Transverse colon (tissue), 4 donors: ENCODE measurements around the gene RNF214. TPM values are rescaled to one million over a fixed set of nuclear protein-coding genes. Genes with fewer than 3 reads are reported as not detected.
"Not testable (repeated sequence)": the region's sequence is repeated elsewhere in the genome, so short reads cannot be mapped to it uniquely, and the experiment has no call there.

Source experiments
- DNase-seq: peaks from one replicate; pipeline ENCODE4 v3.0.0-alpha.2; 2019
- H3K27ac ChIP-seq, 4 donors: fragments of 200-600 bp; sonication (generic); 2 replicates each; pipeline ENCODE4 v1.5.1; 2016 to 2018; ENCODE audit warnings: inconsistent platforms in 4 of 4
- H3K27me3 ChIP-seq: fragments of 200-600 bp; sonication (generic); 2 replicates; pipeline ENCODE4 v1.5.1; 2017; ENCODE audit warnings: inconsistent platforms
- H3K36me3 ChIP-seq, 4 donors: fragments of 200-600 bp; sonication (generic); 2 replicates each; pipeline ENCODE4 v1.5.1; 2017 to 2019; ENCODE audit warnings: inconsistent platforms in 4 of 4
- H3K4me1 ChIP-seq, 4 donors: fragments of 200-600 bp; sonication (generic); 2 replicates each; pipeline ENCODE4 v1.5.1; 2017 to 2020; ENCODE audit warnings: inconsistent platforms in 4 of 4
- H3K4me3 ChIP-seq, 4 donors: fragments of 200-600 bp; sonication (generic); 1 replicate in 1 of 4; 2 replicates in 3 of 4; pipeline versions ENCODE4 v1.5.1 to v1.6.1; 2017 to 2019; ENCODE audit warnings: inconsistent platforms in 4 of 4
- H3K9me3 ChIP-seq, 2 donors: fragments of 200-600 bp; sonication (generic); 2 replicates each; pipeline ENCODE4 v1.5.1; 2017 to 2019; ENCODE audit warnings: inconsistent platforms in 2 of 2
- CTCF ChIP-seq, 5 experiments: fragments of 200-600 bp in 3 of 5; fragments of 450-650 bp in 2 of 5; sonication (generic) in 3 of 5; IDR thresholded peaks; 1 replicate in 2 of 5; 2 replicates in 3 of 5; pipeline ENCODE4 v1.5.1; 2016 to 2017; ENCODE audit warnings: antibody characterized with exemption in 5 of 5, inconsistent platforms in 3 of 5, mild to moderate bottlenecking in 2 of 5, moderate library complexity in 1 of 5
- EP300 ChIP-seq: sonication (generic); formaldehyde crosslinking; IDR thresholded peaks from one replicate; pipeline ENCODE4 v1.6.1; 2017; ENCODE audit warnings: antibody characterized with exemption, low read depth
- POLR2A ChIP-seq: fragments of 450-650 bp; IDR thresholded peaks from one replicate; pipeline ENCODE4 v1.6.1; 2016; ENCODE audit warnings: antibody characterized with exemption, mild to moderate bottlenecking, moderate library complexity
- POLR2AphosphoS5 ChIP-seq, 3 donors: sonication (generic); formaldehyde crosslinking; IDR thresholded peaks; one replicate each; pipeline ENCODE4 v1.6.1; 2016; ENCODE audit warnings: antibody characterized with exemption in 3 of 3
- WGBS, 2 donors: methylation state at CpG; one replicate each; pipeline ENCODE4 v1.1.5; 2018; ENCODE audit warnings: low coverage in 1 of 2; 5-methylcytosine and 5-hydroxymethylcytosine counted together
- in situ Hi-C, 4 donors: fragments of 200-750 bp; cut with MboI; loops; one replicate each; pipeline versions ENCODE4 v1.15.0 to v1.15.1; 2017; ENCODE audit warnings: low sequenced_read_pairs in 3 of 4, low pct_ligation_motif_present in 1 of 4, low pct_unique_long_range_greater_than_20kb in 1 of 4
- intact Hi-C: fragments of 100-400 bp; cut with DNase I; formaldehyde crosslinking; loops from one replicate; pipeline ENCODE4 v1.15.1; 2023; ENCODE audit warnings: low total_unique reads
- total RNA-seq, 4 donors: library from RNA; depleted of rRNA; stranded (reverse); fragments of >200 nt; gene quantifications; one replicate each; pipeline ENCODE4 v1.1.0, GENCODE V29; 2016

The RNF214 gene
- total RNA-seq = 100 to 1,000 TPM in 1 of 4 donors, 10 to 100 TPM in 3; 11.1 to 139 (median 14.5) TPM

- peak in 2 of 3 donors; percentile 58 to 76 for TF ChIP-seq POLR2AphosphoS5 (IDR thresholded peaks at IDR 0.05)
- TF ChIP-seq CTCF (IDR thresholded peaks at IDR 0.05) = peak; percentile 83 to 96 (median 91)
- no peak for TF ChIP-seq EP300
- TF ChIP-seq POLR2A = peak; percentile 83
- in situ Hi-C loops (no loop called here), intact Hi-C loops (no loop called here)
- Histone ChIP-seq H3K9me3 (no peaks in the 10 kb centered on the region), H3K27ac (peak within 1 kb of the TSS; percentile 96 to 99 (median 98)), H3K4me1 (peaks cover 9 to 39% (median 30%) of the 10 kb centered on the region in 4 donors), H3K27me3 (no peaks in the 10 kb centered on the region), H3K4me3 (peak within 1 kb of the TSS; percentile 79 to 99 (median 86)), H3K36me3 (peaks cover 0 to 24% (median 8%) of the 10 kb centered on the region in 4 donors)
- 0% methylated on average over 44 of the region's 94 CpGs; no CpG with 5 or more reads in 1 of the 2 donors for WGBS, 2 donors
- peak; percentile 84 for DNase-seq
These were observed at the start of gene RNF214 for GRCh38 chr11:117232092-117232878. Gene RNF214, plus strand, starts transcription at chr11:117232671. Its CDS starts 1,602 bp downstream, at chr11:117234273.

GRCh38 chr11:117183178-117183577 lies 49.3 kb upstream of the RNF214 start:
- H3K36me3 ChIP-seq = peaks cover 0 to 13% (median 0%) of the 10 kb centered on the region in 4 donors
- H3K27me3 ChIP-seq, H3K27ac ChIP-seq, DNase-seq, H3K9me3 ChIP-seq, H3K4me3 ChIP-seq: not testable (repeated sequence)
- 82 to 88% methylated on average over 2 to 13 of the region's 13 CpGs for WGBS, 2 donors
- intact Hi-C loops = loop anchor here (5.0 kb wide), 1 partner anchor 44 kb away; no protein-coding TSS in a partner anchor
- in situ Hi-C loops = loop anchor here in 1 of 4 donors (5.0 kb wide), 1 partner anchor 44 kb away; no protein-coding TSS in a partner anchor
- H3K4me1 ChIP-seq = peaks cover 12 to 45% (median 20%) of the 10 kb centered on the region in 4 donors

- H3K9me3 ChIP-seq = no peaks in the 10 kb centered on the region
- intact Hi-C loops = loop anchor here (5.0 kb wide), 1 partner anchor 43 kb away; no protein-coding TSS in a partner anchor
- 75 to 78% methylated on average over 6 to 11 of the region's 11 CpGs for WGBS, 2 donors
- in situ Hi-C loops = loop anchor here in 1 of 4 donors (5.0 kb wide), 1 partner anchor 43 kb away; no protein-coding TSS in a partner anchor
- no peaks in the 10 kb centered on the region for H3K27me3 ChIP-seq
- peaks cover 12 to 42% (median 18%) of the 10 kb centered on the region in 4 donors for H3K4me1 ChIP-seq
- peak overlapping the region in 2 of 4 donors; percentile 0 to 59 for H3K27ac ChIP-seq
- H3K36me3 ChIP-seq = peaks cover 0 to 16% (median 3%) of the 10 kb centered on the region in 4 donors
- H3K4me3 ChIP-seq = no peak overlapping the region
- no peak for DNase-seq
- no peak for TF ChIP-seq POLR2AphosphoS5 (IDR thresholded peaks at IDR 0.05)
- no peak for TF ChIP-seq EP300
- TF ChIP-seq CTCF (IDR thresholded peaks at IDR 0.05) = no peak
- TF ChIP-seq POLR2A = no peak
These were observed 48.6 kb upstream of the RNF214 start for GRCh38 chr11:117183724-117184349.

GRCh38 chr11:117185736-117186430 lies 46.6 kb upstream of the RNF214 start:
- no peak overlapping the region for H3K4me3 ChIP-seq
- no peaks in the 10 kb centered on the region for H3K9me3 ChIP-seq
- H3K27ac ChIP-seq = peak overlapping the region; percentile 47 to 59 (median 52)
- H3K4me1 ChIP-seq = peaks cover 3 to 26% (median 7%) of the 10 kb centered on the region in 4 donors
- TF ChIP-seq CTCF (IDR thresholded peaks at IDR 0.05) (no peak), POLR2AphosphoS5 (IDR thresholded peaks at IDR 0.05) (no peak), POLR2A (no peak), EP300 (no peak)
- intact Hi-C loops (no loop called here), in situ Hi-C loops (no loop called here)
- no peaks in the 10 kb centered on the region for H3K27me3 ChIP-seq
- peaks cover 0 to 27% (median 9%) of the 10 kb centered on the region in 4 donors for H3K36me3 ChIP-seq
- 87 to 100% methylated on average over 1 to 5 of the region's 5 CpGs for WGBS, 2 donors
- DNase-seq = no peak
